ENCODE data around the gene FAM193A.
"Not testable (repeated sequence)": the region's sequence is repeated elsewhere in the genome, so short reads cannot be mapped to it uniquely, and the experiment has no call there.

FAM193A gene

DNA sequence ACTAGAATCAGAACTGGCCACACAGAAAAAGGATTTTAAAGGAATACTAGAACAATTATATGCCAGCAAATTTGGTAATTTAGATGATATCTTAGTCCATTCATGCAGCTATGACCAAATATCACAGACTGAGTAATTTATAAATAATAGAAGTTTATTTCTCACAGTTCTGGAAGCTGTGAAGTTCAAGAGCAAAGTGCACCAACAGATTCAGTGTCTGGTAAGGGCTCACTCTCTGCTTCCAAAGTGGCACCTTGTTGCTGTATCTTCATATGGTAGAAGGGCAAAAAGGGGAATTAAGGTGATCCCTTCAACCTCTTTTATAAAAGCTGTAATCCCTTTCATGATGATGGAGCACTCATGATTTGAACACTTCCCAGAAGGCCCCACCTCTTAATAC, 199.4 kb downstream of the FAM193A start:
- no peak overlapping the region for H3K27ac ChIP-seq (ENCODE audit: poor library complexity, severe bottlenecking)
- H3K4me3 ChIP-seq (ENCODE audit: severe bottlenecking), result no peak overlapping the region
- DNase-seq (ENCODE audit: low spot score) (no peak), ATAC-seq (ENCODE audit: low read depth) (no peak)
- peaks cover 8% of the 10 kb centered on the region for H3K9me3 ChIP-seq (ENCODE audit: severe bottlenecking)
- no peak for TF ChIP-seq CTCF (IDR thresholded peaks at IDR 0.05; ENCODE audit: poor library complexity, severe bottlenecking)
- no peaks in the 10 kb centered on the region for H3K27me3 ChIP-seq (ENCODE audit: insufficient read depth, poor library complexity, severe bottlenecking)
- H3K4me1 ChIP-seq (ENCODE audit: insufficient read depth, poor library complexity, severe bottlenecking), result no peaks in the 10 kb centered on the region
- H3K36me3 ChIP-seq (ENCODE audit: low read depth), result peaks cover 9% of the 10 kb centered on the region; the same call in 1 of the 2 replicates

GRCh38 chr4:2738296-2738695, 201.8 kb downstream of the FAM193A start:
- H3K36me3 ChIP-seq (ENCODE audit: low read depth); H3K4me3 ChIP-seq (ENCODE audit: severe bottlenecking); H3K4me1 ChIP-seq (ENCODE audit: insufficient read depth, poor library complexity, severe bottlenecking); H3K27ac ChIP-seq (ENCODE audit: poor library complexity, severe bottlenecking); DNase-seq (ENCODE audit: low spot score); H3K9me3 ChIP-seq (ENCODE audit: severe bottlenecking); H3K27me3 ChIP-seq (ENCODE audit: insufficient read depth, poor library complexity, severe bottlenecking); ATAC-seq (ENCODE audit: low read depth): not testable (repeated sequence)

DNA sequence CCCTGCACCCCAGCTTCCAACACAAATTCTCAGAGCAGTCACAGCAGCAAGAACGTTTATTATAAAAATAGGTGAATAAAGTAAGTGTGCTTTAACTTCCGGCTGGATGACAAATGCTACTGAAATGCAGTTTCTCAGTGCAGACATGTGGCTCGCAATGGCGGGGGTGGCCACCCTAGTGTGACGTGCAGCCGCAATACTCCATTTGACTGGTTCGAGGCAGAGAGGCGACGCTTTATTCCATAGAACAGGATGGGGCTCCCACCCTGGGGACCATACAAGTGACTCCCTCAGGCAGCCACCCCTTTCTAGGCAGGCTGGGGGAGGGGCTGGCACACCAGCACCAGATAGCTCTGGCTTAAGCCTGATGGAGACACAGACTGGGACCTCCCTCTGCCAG, 205.2 kb downstream of the FAM193A start:
- Histone ChIP-seq H3K27ac (ENCODE audit: poor library complexity, severe bottlenecking) (peak overlapping the region; percentile 21), H3K9me3 (ENCODE audit: severe bottlenecking) (no peaks in the 10 kb centered on the region), H3K27me3 (ENCODE audit: insufficient read depth, poor library complexity, severe bottlenecking) (no peaks in the 10 kb centered on the region), H3K4me3 (ENCODE audit: severe bottlenecking) (no peak overlapping the region), H3K4me1 (ENCODE audit: insufficient read depth, poor library complexity, severe bottlenecking) (peaks cover 16% of the 10 kb centered on the region), H3K36me3 (ENCODE audit: low read depth) (peaks cover 23% of the 10 kb centered on the region)
- DNase-seq (ENCODE audit: low spot score) (no peak), ATAC-seq (ENCODE audit: low read depth) (no peak)
- no peak for TF ChIP-seq CTCF (IDR thresholded peaks at IDR 0.05; ENCODE audit: poor library complexity, severe bottlenecking)

GRCh38 chr4:2742081-2742822, 205.8 kb downstream of the FAM193A start:
- ATAC-seq (ENCODE audit: low read depth) (no peak), DNase-seq (ENCODE audit: low spot score) (no peak)
- Histone ChIP-seq H3K27ac (ENCODE audit: poor library complexity, severe bottlenecking) (peak overlapping the region; percentile 21), H3K27me3 (ENCODE audit: insufficient read depth, poor library complexity, severe bottlenecking) (no peaks in the 10 kb centered on the region), H3K4me1 (ENCODE audit: insufficient read depth, poor library complexity, severe bottlenecking) (peaks cover 21% of the 10 kb centered on the region), H3K36me3 (ENCODE audit: low read depth) (peaks cover 30% of the 10 kb centered on the region), H3K4me3 (ENCODE audit: severe bottlenecking) (no peak overlapping the region), H3K9me3 (ENCODE audit: severe bottlenecking) (no peaks in the 10 kb centered on the region)
- TF ChIP-seq CTCF (IDR thresholded peaks at IDR 0.05; ENCODE audit: poor library complexity, severe bottlenecking), result no peak

- DNase-seq (ENCODE audit: low spot score), result no peak
- peaks cover 36% of the 10 kb centered on the region for H3K36me3 ChIP-seq (ENCODE audit: low read depth)
- no peak overlapping the region for H3K4me3 ChIP-seq (ENCODE audit: severe bottlenecking)
- TF ChIP-seq CTCF (IDR thresholded peaks at IDR 0.05; ENCODE audit: poor library complexity, severe bottlenecking), result no peak
- H3K4me1 ChIP-seq (ENCODE audit: insufficient read depth, poor library complexity, severe bottlenecking), result peaks cover 21% of the 10 kb centered on the region
- H3K9me3 ChIP-seq (ENCODE audit: severe bottlenecking), result no peaks in the 10 kb centered on the region
- no peak for ATAC-seq (ENCODE audit: low read depth)
- no peak overlapping the region for H3K27ac ChIP-seq (ENCODE audit: poor library complexity, severe bottlenecking)
- H3K27me3 ChIP-seq (ENCODE audit: insufficient read depth, poor library complexity, severe bottlenecking), result no peaks in the 10 kb centered on the region
Observed at GRCh38 chr4:2742823-2743517, 206.5 kb downstream of the FAM193A start.
